Spinal cord (tissue), 10 donors: Measurements from ENCODE around the gene STEAP1B. TPM values are rescaled to one million over a fixed set of nuclear protein-coding genes. Genes with fewer than 3 reads are reported as not detected.
"Not testable (repeated sequence)": the region's sequence is repeated elsewhere in the genome, so short reads cannot be mapped to it uniquely, and the experiment has no call there.

Source experiments
- DNase-seq, 6 donors: peaks; one replicate each; pipeline versions ENCODE4 v3.0.0 to v3.0.0-alpha.2; 2013 to 2015; ENCODE audit warnings: low spot score in 6 of 6, low read depth in 4 of 6
- H3K27ac ChIP-seq: one replicate; pipeline ENCODE4 v1.5.1; 2013; ENCODE audit warnings: low read depth, low read length, control low read depth
- H3K27me3 ChIP-seq: one replicate; pipeline ENCODE4 v1.6.1; 2013; ENCODE audit warnings: low read length; ENCODE audit not compliant: control insufficient read depth, insufficient read depth
- H3K36me3 ChIP-seq: one replicate; pipeline ENCODE4 v1.6.1; 2013; ENCODE audit warnings: low read length; ENCODE audit not compliant: control insufficient read depth, insufficient read depth
- H3K4me1 ChIP-seq: one replicate; pipeline ENCODE4 v1.6.1; 2013; ENCODE audit warnings: low read length; ENCODE audit not compliant: control insufficient read depth, insufficient read depth
- H3K4me3 ChIP-seq: one replicate; pipeline ENCODE4 v1.5.1; 2013; ENCODE audit warnings: low read depth, low read length, control low read depth
- H3K9me3 ChIP-seq: one replicate; pipeline ENCODE4 v1.6.1; 2013; ENCODE audit warnings: low read length; ENCODE audit not compliant: control insufficient read depth, insufficient read depth
- WGBS: methylation state at CpG from one replicate; pipeline ENCODE4 v1.1.5; 2013; ENCODE audit warnings: missing lambda C conversion rate; ENCODE audit not compliant: insufficient coverage; 5-methylcytosine and 5-hydroxymethylcytosine counted together
- polyA plus RNA-seq, 2 donors: library from polyadenylated mRNA; unstranded; fragments of 120-200 nt; gene quantifications; one replicate each; pipeline ENCODE4 v1.2.1, GENCODE V29; 2013; ENCODE audit not compliant: insufficient read length in 2 of 2
- total RNA-seq, 2 donors: library from RNA; depleted of rRNA in 1 of 2; stranded (reverse); fragments of 120-200 nt in 1 of 2; fragments of >200 nt in 1 of 2; gene quantifications; one replicate each; pipeline versions ENCODE4 v1.2.3 to v1.2.4, GENCODE V29; 2013 to 2014
- donor health status: healthy.

STEAP1B gene
- total and polyA plus RNA-seq, 4 donors = 1.2 to 7.1 (median 2.3) TPM

DNA sequence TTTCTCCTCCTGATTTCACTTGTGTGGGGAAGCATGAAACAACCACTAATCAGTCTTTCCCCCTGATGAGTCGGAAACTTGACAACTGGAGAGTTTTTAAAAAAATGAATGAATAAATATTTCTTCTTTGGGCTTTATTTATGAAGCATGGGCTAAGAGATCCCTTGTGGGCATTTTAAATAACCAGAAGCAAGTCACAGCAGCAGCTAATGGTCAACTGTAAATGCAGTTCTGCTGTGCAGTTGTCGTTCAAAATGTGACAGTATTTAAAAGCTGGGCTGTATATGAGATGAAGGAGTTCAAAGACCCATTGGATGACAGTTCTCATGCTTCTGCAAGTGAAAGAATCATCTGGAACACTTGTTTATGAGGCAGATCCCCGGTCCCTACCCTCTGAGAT lies 54.1 kb downstream of the STEAP1B start:
- H3K9me3 ChIP-seq = no peaks in the 10 kb centered on the region
- no peaks in the 10 kb centered on the region for H3K27me3 ChIP-seq
- no peak overlapping the region for H3K4me3 ChIP-seq
- no peaks in the 10 kb centered on the region for H3K36me3 ChIP-seq
- H3K27ac ChIP-seq = peak overlapping the region; percentile 49
- peak in 1 of 6 donors; percentile 28 for DNase-seq
- peaks cover 22% of the 10 kb centered on the region for H3K4me1 ChIP-seq
- WGBS = 83% methylated on average over 1 of the region's 3 CpGs

DNA sequence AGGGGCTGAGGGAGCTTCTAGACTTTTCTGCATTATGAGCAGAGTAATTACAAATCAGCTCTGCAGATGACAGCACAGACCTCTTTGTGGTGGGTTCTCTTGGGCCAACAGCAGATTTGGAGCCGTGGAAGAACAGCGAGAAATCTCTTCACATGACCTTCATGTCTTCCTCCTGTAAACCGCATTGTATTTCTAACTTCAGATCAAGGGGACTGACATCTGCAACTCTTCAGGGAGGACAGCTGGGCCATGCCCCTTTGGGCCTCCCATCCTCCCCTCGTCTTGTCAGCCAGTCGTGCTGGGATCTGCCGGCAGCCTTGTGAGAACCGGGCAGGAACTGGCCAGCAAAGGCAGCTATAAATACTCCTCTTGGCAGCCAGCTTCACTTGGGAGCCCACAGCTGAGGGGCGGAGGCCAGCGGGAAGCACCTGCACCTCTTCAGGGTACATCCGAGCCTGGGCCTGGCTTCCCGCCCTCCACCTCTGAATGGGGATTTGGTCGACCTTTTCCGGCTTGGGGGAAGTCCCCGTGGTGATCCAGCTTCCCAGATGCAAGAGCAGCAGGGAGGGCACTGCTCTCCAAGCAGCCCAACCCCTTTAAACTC lies 54.7 kb downstream of the STEAP1B start:
- peak in 1 of 6 donors; percentile 68 for DNase-seq
- Histone ChIP-seq H3K4me1 (peaks cover 22% of the 10 kb centered on the region), H3K4me3 (no peak overlapping the region), H3K9me3 (no peaks in the 10 kb centered on the region), H3K27ac (peak overlapping the region; percentile 49), H3K27me3 (no peaks in the 10 kb centered on the region), H3K36me3 (no peaks in the 10 kb centered on the region)
- 40% methylated on average over 14 of the region's 14 CpGs for WGBS

GRCh38 chr7:22444181-22444971 lies 55.6 kb downstream of the STEAP1B start:
- peak in 2 of 6 donors; percentile 25 to 27 for DNase-seq
- H3K4me1 ChIP-seq = peaks cover 22% of the 10 kb centered on the region
- 65% methylated on average over 3 of the region's 13 CpGs for WGBS
- no peaks in the 10 kb centered on the region for H3K9me3 ChIP-seq
- peak overlapping the region; percentile 6 for H3K27ac ChIP-seq
- H3K4me3 ChIP-seq = no peak overlapping the region
- no peaks in the 10 kb centered on the region for H3K27me3 ChIP-seq
- H3K36me3 ChIP-seq = no peaks in the 10 kb centered on the region

DNA sequence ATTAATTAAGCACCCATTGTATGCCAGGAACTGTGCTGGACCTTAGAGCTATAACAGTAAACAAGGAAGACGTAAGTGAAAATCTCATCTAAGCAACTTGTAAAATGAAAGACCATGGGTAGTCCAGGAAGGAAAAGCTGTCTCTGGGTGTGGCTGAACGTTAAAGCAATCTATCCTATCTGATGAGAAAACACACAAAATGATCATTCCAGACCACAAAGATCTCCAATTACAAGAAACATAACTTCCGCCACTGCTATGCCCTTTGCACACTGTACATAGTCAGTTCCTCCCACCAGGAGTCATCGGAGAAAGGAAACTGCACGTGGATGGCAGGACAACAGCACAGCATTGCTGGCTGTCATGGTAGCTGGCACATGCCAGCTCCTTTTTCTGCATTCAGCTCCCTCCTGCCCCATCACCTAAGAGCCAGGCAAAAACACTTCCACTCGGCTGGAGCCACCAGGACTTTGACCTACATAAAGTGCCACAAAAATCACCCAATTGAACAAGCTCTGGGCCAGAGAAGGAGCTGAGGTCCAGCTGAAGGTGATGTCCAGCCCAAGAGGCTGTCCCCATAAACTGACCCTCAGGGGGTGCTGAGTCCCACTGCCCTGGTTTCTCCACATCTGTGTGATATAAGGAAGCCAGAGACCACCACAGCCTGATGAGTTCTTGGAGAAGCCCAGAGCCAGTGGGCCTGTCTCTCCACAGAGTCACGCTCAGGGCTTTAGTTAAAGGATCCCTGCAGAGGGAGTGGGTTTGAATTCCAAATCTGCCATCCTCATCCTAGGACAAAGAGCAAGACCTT lies 56.4 kb downstream of the STEAP1B start:
- Histone ChIP-seq H3K9me3 (no peaks in the 10 kb centered on the region), H3K27me3 (no peaks in the 10 kb centered on the region), H3K36me3 (no peaks in the 10 kb centered on the region), H3K4me3 (no peak overlapping the region), H3K4me1 (peaks cover 22% of the 10 kb centered on the region), H3K27ac (peak overlapping the region; percentile 6)
- 77% methylated on average over 6 of the region's 7 CpGs for WGBS
- DNase-seq = no peak

- Histone ChIP-seq H3K9me3 (no peaks in the 10 kb centered on the region), H3K27me3 (no peaks in the 10 kb centered on the region), H3K36me3 (no peaks in the 10 kb centered on the region), H3K4me1 (peaks cover 22% of the 10 kb centered on the region), H3K27ac (no peak overlapping the region), H3K4me3 (no peak overlapping the region)
- 85% methylated on average over 3 of the region's 3 CpGs for WGBS
- peak in 1 of 6 donors; percentile 59 for DNase-seq
Measured at GRCh38 chr7:22442882-22443369, 57.1 kb downstream of the STEAP1B start.

DNA sequence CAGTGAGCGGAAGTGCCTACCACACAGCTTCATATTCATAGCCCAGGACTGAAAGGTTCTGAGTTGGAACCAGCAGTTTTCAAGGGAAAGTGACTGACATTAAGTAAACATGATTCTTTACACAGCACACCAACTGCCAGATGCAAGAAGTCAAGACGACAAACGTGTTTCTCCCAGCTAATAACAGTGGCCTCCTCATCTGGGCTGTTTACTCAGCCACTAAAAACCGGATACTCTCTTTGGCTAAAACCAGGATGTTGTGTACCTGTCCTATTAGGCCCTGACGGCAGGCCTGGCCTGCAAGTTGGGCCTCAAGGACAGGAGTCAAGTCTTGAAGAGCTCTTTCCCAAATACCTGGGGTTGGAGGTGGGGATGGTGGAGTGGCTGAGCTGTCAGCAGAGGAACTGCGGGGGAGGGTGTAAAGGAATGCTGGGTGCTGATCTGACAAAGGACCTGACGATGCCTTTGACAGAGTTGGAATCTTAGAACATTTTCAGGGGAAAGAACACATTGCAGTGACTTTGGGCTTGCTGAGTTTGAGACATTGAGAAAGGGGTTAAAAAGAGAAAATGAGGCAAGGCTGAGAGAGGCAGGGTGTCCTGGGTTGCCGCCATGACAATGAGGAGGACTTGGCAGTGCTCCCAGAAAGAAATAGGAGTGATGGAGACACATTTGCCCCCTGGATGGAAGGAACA lies 57.7 kb downstream of the STEAP1B start:
- no peaks in the 10 kb centered on the region for H3K27me3 ChIP-seq
- H3K9me3 ChIP-seq = no peaks in the 10 kb centered on the region
- 69% methylated on average over 6 of the region's 8 CpGs for WGBS
- no peak overlapping the region for H3K4me3 ChIP-seq
- peaks cover 22% of the 10 kb centered on the region for H3K4me1 ChIP-seq
- H3K27ac ChIP-seq = no peak overlapping the region
- peak in 1 of 6 donors; percentile 49 for DNase-seq
- H3K36me3 ChIP-seq = no peaks in the 10 kb centered on the region

- peaks cover 22% of the 10 kb centered on the region for H3K4me1 ChIP-seq
- no peak overlapping the region for H3K27ac ChIP-seq
- no peak for DNase-seq
- H3K36me3 ChIP-seq = no peaks in the 10 kb centered on the region
- H3K9me3 ChIP-seq = no peaks in the 10 kb centered on the region
- H3K27me3 ChIP-seq = no peaks in the 10 kb centered on the region
- no peak overlapping the region for H3K4me3 ChIP-seq
- no CpG with 5 or more reads among the region's 3 CpGs for WGBS
Measured at GRCh38 chr7:22441157-22441556, 58.8 kb downstream of the STEAP1B start.

DNA sequence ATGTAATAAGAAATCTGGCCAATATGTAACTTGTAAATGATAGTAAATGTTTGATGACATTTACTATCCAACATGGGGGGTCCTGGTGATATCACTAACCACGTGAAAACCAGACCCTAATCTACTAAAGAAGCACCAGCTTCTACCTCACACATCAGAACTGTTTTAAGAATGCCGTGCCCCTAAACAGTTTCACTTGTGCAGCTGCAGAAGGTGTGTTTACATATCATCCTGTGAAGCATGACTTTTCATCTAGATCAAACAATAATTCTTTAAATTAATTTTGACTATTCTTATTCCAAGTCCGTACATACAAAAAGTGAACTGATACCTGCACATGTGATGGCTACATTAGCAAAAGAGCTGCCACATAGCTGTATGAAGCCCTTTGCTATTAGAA lies 61.0 kb downstream of the STEAP1B start:
- Histone ChIP-seq H3K9me3 (no peaks in the 10 kb centered on the region), H3K27ac (no peak overlapping the region), H3K4me3 (no peak overlapping the region), H3K4me1 (peaks cover 12% of the 10 kb centered on the region), H3K36me3 (no peaks in the 10 kb centered on the region), H3K27me3 (no peaks in the 10 kb centered on the region)
- 100% methylated on average over 2 of the region's 3 CpGs for WGBS
- DNase-seq = no peak

DNA sequence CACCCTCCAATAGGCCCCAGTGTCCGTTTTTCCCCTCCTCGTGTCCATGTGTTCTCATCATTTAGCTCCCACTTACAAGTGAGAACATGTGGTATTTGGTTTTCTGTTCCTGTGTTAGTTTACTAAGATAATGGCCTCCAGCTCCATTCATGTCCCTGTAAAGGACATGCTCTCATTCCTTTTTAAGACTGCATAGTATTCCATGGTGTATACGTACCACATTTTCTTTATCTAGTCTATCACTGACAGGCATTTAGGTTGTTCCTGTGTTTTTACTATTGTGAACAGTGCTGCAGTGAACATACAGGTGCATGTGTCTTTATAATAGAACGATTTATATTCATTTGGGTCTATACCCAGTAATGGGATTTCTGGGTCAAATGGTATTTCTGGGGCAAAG lies 63.4 kb downstream of the STEAP1B start:
- not testable (repeated sequence) for H3K4me3 ChIP-seq, H3K27ac ChIP-seq, DNase-seq, H3K9me3 ChIP-seq, H3K36me3 ChIP-seq, H3K27me3 ChIP-seq, H3K4me1 ChIP-seq
- WGBS = 86% methylated on average over 1 of the region's 4 CpGs
